Stimulated activated CD4-positive, alpha-beta T cell treated with anti-CD3 and anti-CD28 coated beads, Interleukin-15, amount 100 ng/mL, for 24 hours (primary cell): ENCODE data around the gene ARHGEF12.

ENCODE experiments used
- DNase-seq: peaks from one replicate; pipeline ENCODE4 v3.0.0-alpha.2; 2020

ARHGEF12 gene

GRCh38 chr11:120521176-120521575, 185.0 kb downstream of the ARHGEF12 start:
- no peak for DNase-seq

DNA sequence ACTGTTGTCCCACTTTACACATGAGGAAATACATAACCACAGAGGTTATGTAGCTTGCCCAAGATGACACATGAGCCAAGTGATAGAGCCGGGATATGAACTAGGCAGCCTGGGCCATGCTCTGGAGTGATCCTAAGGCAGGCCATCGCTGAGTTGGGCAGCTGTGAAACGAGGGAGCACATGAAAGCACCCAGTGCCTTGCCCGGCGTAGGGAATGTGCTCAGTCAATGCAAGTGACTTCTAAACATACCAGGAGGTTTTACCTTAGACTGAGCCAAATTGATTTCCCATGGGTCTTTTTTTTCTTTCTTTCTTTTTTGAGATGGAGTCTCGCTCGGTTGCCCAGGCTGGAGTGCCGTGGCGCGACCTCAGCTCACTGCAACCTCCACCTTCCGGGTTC, 185.8 kb downstream of the ARHGEF12 start:
- DNase-seq = no peak

DNA sequence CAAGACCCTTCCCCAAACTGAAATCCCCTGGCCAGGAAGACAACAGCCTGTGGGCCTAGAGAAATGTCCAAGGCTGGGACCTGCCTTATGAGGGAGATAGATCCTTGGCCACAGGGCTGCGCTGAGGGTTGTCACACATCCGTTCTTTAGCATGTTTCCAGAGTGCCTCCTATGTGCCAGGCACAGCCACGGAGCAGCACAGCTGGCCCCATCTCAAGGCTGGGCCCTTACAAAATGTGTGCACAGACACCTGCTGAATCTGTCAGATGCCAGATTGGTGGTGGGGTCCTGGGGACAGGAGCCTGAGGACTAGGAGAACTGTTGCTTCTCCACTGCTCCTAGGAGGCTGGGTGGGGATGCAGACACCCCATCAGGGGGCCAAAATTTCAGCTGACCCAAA, 186.5 kb downstream of the ARHGEF12 start:
- no peak for DNase-seq

GRCh38 chr11:120523196-120523595, 187.0 kb downstream of the ARHGEF12 start:
- DNase-seq = no peak

- no peak for DNase-seq
Observed at GRCh38 chr11:120524536-120525085, 188.4 kb downstream of the ARHGEF12 start.

DNA sequence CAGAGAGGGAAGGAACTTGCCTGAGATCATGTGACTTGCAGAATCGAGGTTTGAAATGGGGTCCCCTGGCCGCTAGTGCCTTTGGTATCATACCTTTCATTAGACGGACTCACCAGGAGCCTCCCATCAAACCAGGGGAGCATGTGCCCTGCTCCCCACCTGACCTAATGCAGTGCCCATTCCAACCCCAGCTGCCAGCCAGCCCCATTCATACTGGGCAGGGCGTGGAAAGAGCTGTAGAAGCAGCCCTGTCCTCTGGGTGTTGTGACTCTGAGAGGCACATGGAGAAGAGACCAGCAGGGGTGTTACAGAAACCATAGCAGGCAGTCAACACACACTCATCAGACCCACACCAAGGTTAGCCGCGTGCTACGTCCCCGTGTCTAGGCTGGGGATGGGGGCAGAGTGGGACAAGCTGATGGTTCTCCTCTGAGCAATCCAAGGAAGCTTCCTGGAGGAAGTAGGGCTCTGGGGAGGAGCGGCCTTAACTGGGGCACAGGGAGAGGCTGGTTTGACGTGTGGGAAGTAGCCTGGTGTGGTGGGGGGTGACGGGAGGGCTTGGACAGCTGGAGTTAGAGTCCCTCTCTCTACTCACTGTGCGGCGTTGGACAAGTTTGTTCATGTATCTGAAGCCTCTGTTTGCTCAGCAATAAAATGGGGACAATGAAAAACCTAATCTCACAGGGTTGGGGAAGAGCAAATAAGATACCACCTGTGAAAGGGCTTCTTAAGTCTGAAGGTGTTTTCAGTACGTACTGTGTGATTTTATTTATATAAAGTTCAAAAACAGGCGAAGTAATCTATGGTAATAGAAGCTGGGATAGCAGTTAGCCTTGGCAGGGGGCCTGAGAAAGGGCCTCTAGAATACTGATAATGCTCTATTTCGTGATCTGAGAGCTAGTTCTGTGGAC, 189.3 kb downstream of the ARHGEF12 start:
- no peak for DNase-seq

DNA sequence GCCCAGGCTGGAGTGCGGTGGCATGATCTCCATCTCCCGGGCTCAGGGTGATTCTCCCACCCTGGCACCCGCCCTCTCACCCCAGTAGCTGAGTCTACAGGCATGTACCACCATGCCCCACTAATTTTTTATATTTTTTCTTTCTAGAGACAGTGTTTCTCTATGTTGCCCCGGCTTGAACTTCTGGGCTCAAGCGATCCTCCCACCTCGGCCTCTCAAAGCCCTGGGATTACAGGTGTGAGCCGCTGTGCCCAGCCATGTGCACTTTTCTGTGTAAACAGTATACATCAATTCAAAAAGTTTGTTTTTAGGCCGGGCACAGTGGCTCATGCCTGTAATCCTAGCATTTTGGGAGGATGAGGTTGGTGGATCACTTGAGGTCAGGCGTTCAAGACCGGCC, 190.0 kb downstream of the ARHGEF12 start:
- DNase-seq = no peak

- no peak for DNase-seq
Observed at GRCh38 chr11:120527111-120527761, 191.0 kb downstream of the ARHGEF12 start.

DNA sequence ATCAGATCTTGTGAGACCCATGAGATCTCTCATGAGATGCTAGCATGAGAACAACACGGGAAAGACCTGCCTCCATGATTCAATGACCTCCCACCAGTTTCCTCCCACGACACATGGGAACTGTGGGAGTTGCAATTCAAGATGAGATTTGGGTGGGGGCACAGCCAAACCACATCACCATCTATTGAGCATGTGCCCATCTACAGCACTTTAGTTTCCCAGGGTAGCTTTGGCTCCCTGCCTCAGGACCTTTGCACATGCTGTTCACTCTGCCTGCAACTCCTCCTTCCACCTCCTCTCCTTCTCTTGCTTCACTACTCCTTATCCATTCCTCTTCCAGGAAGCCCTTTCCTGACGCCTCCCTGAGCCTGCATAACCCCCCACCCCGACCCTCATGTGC, 192.5 kb downstream of the ARHGEF12 start:
- DNase-seq = no peak

DNA sequence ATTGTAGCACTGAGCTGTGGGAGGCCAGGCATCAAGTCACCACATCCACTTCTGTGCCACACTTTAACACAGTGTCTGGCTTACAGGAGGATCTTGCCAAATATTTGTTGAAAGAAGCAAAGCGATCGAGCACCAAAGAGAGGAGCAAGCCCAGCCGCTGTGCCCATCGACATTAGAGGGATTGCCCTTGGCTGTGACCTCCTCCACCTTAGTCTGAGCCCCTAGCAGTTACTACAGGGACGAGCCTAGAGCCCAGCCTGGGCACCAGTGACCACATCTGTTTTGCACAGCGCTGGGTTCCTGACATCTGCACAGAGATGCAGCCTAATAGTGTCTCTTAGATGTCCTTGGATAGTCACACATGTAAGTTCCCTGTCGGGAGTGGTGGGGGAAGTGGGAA, 193.0 kb downstream of the ARHGEF12 start:
- DNase-seq = no peak

- DNase-seq = no peak
Observed at GRCh38 chr11:120529911-120530310, 193.7 kb downstream of the ARHGEF12 start.

GRCh38 chr11:120532082-120532831, 196.0 kb downstream of the ARHGEF12 start:
- no peak for DNase-seq

GRCh38 chr11:120532832-120533196, 196.6 kb downstream of the ARHGEF12 start:
- DNase-seq = no peak

DNA sequence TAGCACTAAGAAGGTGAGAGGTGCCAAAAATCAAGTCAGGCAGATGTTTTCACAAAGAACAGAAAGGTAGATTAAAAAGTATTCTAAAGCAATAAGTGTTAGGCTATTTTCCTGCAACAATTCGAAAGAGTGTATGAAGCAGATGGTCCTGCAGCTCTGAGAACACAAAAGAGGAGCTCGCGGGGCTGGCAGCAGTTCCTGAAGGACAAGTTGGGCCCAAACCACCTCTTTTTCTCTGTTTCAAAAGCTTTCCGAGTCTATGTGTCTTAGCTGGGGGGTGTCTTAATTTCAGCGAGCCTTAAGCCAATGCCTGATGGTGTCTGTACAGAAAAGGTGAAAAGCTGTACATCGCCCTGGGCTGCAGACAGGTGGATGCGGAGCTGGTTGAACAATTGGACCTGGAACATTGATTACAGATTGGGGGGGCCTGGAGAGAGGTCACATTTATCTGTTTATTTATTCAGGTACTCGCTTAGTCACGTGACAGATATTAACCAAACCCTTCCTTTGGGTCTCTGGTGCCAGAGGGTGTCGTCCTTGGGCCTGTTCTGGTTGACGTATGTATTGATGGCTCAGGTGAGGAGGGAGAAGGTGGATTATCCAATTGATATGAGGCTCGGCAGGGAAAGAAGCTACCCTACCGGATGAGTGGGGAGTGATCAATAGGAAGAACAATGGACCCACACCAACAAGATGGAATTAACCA, 200.0 kb downstream of the ARHGEF12 start:
- DNase-seq = no peak

DNA sequence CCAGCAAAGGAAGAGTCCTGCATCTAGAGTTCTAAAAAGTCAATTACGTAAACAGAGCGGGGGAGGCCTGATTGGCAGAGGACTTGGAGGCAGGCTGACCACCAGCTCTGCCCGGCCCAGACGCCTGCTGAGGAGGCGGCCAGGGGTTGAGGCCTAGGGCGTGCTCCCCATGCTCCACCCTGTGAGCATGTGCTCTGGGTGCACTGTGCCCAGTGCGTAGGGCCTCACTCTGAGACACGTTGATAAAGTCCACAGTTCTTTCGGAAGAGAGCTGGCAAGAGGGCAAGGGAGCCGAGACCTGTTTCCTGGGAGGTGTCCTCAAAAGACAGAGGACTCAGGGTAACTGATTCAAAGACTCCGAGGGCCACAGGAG, 200.6 kb downstream of the ARHGEF12 start:
- no peak for DNase-seq

DNA sequence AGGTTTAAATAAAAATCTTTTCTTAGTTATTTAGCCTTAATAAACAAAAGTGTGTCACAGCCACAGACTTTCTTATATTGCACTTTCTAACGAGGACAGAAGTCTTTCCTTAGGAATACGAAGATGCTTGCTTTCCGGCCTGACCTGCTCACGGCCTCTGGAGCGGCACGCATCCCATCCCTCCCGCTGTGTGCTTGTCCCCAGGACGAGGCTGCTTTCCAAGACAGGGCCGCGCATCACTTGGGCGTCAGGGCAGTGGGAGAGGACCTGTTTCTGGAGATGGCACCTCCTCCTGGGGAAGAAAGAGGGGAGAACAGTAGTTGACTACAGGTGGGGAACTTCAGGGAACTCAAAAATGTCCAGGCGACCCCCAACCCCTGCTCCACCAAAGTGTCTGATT, 201.8 kb downstream of the ARHGEF12 start:
- no peak for DNase-seq

DNA sequence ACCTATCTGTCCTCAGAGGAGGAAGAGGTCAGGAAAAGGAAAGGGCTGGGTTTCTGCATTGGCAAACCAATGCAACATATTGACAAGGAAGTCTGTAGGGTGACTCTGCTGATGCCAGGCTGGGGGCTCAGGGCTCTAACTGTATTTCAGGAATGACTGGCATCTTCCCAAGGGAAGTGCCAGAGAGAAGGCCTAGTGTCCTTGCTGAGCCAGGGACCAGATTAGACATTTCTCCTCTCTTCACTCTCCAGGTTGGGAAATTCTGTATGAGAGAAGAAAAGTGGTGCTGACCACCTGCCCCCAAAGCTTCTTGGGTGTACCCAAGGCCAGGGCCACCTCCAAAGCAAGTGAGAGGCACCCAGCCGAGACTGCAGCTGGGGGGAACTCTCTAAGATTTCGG, 202.5 kb downstream of the ARHGEF12 start:
- DNase-seq = no peak
